NCI-H1930 (cell line): Measurements from ENCODE around the gene LYPD6B.
"Not testable (repeated sequence)": the region's sequence is repeated elsewhere in the genome, so short reads cannot be mapped to it uniquely, and the experiment has no call there.

Experiments
- DNase-seq, 2 experiments: peaks; one replicate each; lab custom pipeline; 2025; lab: John Stamatoyannopoulos, UW

Gene LYPD6B

DNA sequence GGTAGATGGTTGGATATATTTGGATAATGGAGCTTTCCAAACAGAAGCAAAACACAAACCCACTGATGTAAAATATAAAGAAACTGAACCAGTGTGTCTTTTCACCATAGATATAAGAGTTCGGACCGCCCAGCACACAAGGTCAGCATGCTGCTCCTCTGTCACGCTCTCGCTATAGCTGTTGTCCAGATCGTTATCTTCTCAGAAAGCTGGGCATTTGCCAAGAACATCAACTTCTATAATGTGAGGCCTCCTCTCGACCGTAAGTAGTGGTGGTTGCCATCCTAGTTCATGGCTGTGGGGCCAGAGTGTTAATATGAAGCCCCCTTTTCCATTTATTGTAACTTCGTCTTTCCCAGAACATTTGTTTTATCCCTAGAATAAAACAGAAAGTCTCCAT lies 166.6 kb downstream of the LYPD6B start:
- no peak for DNase-seq

DNA sequence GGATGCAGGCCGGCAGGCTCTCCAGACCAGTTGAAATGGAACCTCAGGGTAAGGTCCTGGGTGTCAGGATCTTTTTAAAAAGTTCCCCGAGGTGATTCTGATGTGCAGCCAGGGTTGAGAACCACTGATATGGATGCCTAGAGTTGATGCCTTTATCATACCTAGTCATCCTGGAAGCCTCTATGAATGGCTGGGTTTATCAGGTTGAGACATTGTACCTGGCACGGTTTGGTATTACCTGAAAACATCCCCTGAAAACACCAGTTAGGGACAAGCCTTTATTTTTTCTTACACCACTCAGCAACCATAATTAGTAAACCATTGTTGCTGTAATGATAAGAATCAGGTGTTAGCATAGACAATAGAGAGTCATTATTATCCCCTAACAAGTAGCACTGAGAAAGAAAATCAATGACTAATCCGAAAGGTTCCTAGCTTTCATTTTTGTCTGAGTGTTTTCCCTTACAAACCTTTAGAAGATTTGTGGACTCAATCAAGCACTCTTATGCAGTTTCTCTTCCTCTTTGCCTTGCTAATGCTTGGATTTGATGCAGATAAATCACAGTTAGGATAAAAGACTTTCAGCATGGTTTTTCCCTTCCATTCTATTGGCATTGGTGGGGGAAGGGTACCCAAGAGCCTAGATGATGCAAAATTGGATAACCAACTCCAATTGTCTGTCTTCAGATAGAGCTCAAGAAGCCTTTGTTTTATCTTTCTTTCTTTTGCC lies 175.4 kb downstream of the LYPD6B start:
- DNase-seq: no peak

- no peak for DNase-seq
Observed at GRCh38 chr2:149218497-149218896, 180.0 kb downstream of the LYPD6B start.

DNA sequence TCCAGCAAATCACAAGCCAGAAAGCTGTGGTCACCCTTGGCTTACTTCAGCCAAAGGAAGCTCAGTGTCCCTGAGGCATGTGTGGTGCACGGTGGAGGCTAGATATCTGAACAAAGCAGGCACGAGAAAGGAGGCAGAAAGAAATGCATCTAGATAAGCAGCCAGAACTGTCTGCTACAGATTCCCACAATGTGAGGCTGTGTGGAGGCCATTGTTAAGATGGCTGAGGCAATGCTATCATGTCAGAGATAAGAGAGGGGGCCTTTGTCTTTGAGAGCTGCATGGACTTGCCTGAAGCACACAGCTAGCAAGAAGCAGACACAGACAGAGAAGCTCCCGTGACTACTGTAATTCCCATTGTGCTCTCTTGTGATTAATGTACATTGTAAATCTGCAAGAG lies 181.4 kb downstream of the LYPD6B start:
- no peak for DNase-seq

DNA sequence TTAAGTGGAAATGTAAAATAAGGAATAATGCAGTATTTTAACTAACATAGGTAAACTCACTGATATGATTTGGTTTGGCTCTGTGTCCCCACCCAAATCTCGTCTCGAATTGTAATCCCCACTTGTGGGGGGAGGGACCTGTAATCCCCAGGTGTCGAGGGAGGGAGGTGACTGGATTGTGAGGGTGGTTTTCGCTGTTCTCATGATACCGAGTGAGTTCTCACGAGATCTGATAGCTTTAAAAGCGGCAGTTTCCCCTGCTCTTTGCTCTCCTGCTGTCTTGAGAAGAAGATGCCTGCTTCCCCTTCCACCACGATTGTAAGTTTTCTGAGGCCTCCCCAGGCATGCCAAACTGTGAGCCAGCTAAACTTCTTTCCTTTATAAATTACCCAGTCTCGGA lies 182.5 kb downstream of the LYPD6B start:
- no peak for DNase-seq

- DNase-seq: no peak
Observed at GRCh38 chr2:149221898-149222297, 183.4 kb downstream of the LYPD6B start.

DNA sequence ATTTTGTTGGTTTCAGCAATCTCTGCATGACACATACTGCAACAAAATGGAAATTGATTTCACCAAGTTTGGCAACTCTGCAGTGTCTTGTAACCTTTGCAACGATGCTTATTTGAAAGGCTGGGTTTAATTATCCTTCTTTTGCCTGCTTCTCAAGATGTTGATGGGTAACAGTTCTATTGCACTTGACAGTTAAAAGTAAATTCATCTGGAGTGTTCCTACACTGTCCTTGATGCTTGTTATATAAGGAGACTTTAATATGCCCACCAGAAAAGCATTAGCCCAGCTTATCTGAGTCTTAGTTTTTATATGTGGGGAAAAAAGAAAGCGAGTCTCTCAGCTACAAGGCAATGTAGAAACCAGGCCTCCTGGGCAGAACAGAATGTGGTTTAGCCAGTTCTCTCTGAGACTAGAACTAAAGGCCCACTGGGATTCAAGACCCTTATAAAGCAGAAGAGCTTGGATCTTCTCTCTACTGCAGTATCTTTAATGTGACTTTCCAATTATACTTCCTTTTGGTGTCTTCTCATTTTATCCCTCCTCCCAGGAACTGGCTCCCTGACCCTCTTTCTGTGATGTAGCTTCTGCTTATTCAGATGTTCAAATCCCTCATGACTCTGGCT lies 185.1 kb downstream of the LYPD6B start:
- DNase-seq: no peak

DNA sequence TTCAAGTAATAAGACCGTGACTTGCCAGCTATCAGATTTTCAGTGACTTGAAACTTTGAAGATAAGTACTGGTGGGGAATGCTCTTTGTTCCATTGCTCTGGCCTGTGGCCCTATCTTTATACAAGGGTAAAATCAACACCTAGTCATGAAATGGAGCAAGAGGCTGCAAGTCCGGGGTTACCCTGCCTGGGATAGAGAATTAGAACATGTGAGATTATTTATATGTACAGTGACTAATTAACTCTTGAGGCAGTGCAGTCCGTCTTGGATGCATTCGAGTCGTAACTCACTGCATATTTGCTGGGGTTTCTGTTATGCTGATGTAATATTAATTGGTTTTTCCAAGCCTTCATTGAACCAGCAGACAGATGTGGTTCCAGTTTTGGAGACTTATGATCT lies 186.0 kb downstream of the LYPD6B start:
- DNase-seq: no peak

- no peak for DNase-seq
Observed at GRCh38 chr2:149225446-149225845, 186.9 kb downstream of the LYPD6B start.

- DNase-seq: no peak
Observed at GRCh38 chr2:149226790-149227189, 188.3 kb downstream of the LYPD6B start.

DNA sequence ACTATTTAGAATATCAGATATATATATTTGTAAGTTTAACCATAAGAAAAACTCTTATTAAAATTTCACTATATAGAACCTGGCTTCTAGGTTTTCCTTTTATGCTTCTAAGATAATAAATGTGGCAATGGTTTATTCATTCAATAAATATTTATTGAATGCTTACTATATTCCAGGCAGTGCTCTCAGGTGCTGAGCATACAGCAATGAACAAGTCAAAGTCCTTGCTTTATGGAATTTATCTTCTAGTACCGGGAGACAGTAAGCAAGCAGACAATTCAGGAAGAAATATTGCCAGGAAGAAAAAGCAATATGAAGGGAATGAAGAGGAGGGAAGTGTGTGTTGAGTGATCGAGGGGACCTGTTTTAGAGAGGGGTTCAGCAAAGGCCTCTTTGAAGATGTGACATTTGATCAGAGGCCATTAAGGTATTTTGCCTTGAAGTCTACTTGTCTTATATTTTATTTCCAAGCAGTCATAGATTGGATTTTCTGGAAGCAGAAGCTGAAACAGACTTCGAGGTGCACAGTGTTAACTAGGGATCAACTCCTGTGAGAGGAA lies 197.4 kb downstream of the LYPD6B start:
- no peak for DNase-seq

DNA sequence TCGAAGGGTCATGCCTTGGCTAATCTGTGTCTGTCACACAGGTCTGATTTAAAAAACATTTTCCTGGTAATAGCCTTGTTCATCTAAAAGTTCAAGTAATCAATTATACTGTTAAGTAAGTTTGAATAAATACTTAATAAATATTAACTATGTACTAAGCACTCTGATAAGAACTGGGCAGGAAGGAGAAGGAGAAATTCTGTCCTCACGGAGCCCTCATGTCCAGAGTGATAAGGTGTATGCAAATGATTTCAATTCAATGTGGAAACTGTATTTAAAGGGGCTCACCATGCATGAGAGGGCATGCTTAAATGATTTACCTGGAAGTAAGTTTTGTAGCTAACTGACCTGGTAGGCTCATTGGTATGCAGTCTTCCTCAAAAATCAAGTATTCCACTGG lies 197.9 kb downstream of the LYPD6B start:
- no peak for DNase-seq

GRCh38 chr2:149246186-149246585 lies 207.7 kb downstream of the LYPD6B start:
- no peak for DNase-seq

GRCh38 chr2:149251436-149251835 lies 212.9 kb downstream of the LYPD6B start:
- DNase-seq: not testable (repeated sequence)

DNA sequence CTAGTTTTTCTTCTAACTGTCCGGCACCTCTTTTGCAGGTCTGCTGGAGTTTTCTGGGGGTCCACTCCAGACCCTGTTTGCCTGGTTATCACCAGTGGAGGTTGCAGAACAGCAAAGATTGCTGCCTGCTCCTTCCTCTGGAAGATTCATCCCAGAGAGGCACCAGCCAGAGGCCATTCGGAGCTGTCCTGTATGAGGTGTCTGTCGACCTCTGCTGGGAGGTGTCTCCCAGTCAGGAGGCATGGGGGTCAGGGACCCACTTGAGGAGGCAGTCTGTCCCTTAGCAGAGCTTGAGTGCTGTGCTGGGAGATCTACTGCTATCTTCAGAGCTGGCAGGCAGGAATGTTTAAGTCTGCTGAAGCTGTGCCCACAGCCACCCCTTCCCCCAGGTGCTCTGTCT lies 218.4 kb downstream of the LYPD6B start:
- DNase-seq: not testable (repeated sequence)

DNA sequence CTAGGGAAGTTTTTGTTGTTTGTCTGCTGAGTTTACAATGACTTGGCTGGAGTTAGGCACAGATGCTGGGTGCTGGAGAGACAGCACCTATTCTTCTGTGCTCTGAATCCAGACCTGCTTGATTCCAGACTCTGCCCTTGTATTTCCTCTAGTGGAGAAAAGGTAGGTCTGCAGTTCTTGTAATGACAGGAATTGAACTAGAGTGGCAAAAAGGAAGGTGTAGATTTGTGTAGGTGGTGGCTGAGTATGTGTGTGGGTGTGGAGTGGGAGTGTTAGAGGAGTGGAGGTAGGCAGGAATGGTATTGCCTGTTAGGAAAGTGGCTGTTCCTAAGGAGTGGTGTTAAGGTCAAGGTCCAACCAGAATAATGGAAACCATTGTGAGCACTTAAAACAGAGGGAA lies 220.0 kb downstream of the LYPD6B start:
- no peak for DNase-seq

DNA sequence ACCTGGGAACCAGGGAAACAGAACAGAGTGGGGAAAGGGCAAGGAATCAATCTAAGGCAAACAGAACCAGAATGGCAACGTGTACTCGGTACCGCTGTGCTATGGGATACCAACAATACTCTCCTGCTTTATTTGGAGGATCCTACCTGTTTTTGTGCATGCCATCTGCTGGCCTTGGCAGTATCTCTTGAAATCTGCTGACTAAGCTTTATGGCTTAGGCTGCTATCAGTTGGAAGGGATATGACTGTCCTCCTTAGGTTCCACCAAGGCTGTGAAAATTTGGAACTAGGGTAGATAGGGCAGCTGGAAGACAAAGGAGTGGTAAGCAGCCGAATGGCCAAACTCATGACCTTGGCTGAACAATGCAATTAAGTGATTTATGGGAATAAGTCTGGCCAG lies 220.6 kb downstream of the LYPD6B start:
- DNase-seq: no peak

DNA sequence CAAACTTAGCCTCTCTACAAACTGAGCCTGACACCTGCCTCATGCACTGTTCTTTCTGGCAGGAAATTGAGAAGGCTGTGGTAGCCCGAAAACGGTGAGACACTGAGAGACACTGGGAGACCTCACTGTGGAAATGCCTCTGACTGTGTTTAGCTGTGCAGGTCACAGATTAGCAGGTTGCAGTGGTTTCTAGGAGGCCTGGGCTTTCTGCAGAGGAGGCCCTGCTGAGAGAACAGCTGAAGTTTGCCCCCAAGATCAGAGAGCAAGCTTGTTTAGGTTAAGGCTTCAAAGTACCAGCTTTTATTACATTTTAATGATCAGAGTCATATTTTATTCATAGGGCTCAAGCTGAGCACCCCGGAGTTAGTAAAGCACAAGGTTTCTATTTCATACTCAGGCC lies 223.2 kb downstream of the LYPD6B start:
- no peak for DNase-seq
